ENCODE measurements around the gene C5AR2.
A peak's percentile ranks its signal among the peaks of the same experiment; 100 is the strongest.

The C5AR2 gene

DNA sequence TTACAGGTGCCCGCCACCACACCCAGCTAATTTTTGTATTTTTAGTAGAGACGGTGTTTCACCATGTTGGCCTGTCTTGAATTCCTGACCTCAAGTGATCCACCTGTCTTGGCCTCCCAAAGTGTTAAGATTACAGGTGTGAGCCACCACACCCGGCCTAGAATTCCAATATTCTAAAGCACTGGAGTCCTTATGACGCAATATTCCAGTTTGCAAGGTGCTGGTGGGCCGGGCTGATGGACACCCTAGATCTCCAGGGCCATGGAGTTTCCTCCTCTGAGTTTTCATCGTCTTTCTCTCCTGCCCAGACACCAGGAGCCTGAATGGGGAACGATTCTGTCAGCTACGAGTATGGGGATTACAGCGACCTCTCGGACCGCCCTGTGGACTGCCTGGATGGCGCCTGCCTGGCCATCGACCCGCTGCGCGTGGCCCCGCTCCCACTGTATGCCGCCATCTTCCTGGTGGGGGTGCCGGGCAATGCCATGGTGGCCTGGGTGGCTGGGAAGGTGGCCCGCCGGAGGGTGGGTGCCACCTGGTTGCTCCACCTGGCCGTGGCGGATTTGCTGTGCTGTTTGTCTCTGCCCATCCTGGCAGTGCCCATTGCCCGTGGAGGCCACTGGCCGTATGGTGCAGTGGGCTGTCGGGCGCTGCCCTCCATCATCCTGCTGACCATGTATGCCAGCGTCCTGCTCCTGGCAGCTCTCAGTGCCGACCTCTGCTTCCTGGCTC lies 8.7 kb downstream of the C5AR2 start:
- WGBS, 2 donors (ENCODE audit: extremely low coverage in 2 of 2, insufficient read length in 2 of 2, insufficient replicate concordance in 1 of 2): no CpG with 5 or more reads among the region's 29 CpGs
- no peak overlapping the region for H3K4me3 ChIP-seq (ENCODE audit: low read length in 2 of 2)
- H3K4me2 ChIP-seq (ENCODE audit: insufficient read depth, low read length, poor library complexity, severe bottlenecking): no peak overlapping the region
- H3K79me1 ChIP-seq (ENCODE audit: low read depth, low read length): no peaks in the 10 kb centered on the region
- peak overlapping the region; percentile 64 for H3K18ac ChIP-seq (ENCODE audit: low read length)
- DNase-seq (ENCODE audit: low spot score): no peak
- H3K14ac ChIP-seq (ENCODE audit: low read length): peak overlapping the region; percentile 38
- no peak overlapping the region for H3K9ac ChIP-seq (ENCODE audit: low read depth, low read length, poor library complexity)
- peak overlapping the region; percentile 85 for H3K23ac ChIP-seq (ENCODE audit: low read depth, low read length, poor library complexity)
- H2BK120ac ChIP-seq (ENCODE audit: low read depth, low read length): no peak overlapping the region
- H2BK5ac ChIP-seq (ENCODE audit: low read length): no peak overlapping the region
- H3K4ac ChIP-seq (ENCODE audit: low read length): peak overlapping the region; percentile 66
- H2BK12ac ChIP-seq (ENCODE audit: low read length): peak overlapping the region; percentile 73
- no peaks in the 10 kb centered on the region for H3K36me3 ChIP-seq (replicated peaks in 1 of 2; ENCODE audit: control insufficient read depth in 2 of 2, insufficient read depth in 2 of 2, low read length in 2 of 2)
- no peaks in the 10 kb centered on the region for H3K27me3 ChIP-seq (ENCODE audit: control insufficient read depth in 3 of 3, insufficient read depth in 3 of 3, low read depth in 1 of 3, low read length in 3 of 3)
- no peaks in the 10 kb centered on the region for H3K4me1 ChIP-seq (ENCODE audit: control insufficient read depth in 2 of 2, insufficient read depth in 1 of 2, low read depth in 1 of 2, low read length in 2 of 2)
- H3K9me3 ChIP-seq (replicated peaks in 1 of 2; ENCODE audit: control insufficient read depth in 2 of 2, insufficient read depth in 1 of 2, low read depth in 1 of 2, low read length in 2 of 2): no peaks in the 10 kb centered on the region
- H2BK15ac ChIP-seq (ENCODE audit: low read length): peak overlapping the region; percentile 67
- H3K27ac ChIP-seq (replicated peaks; ENCODE audit: low read length): no peak overlapping the region
- H2AFZ ChIP-seq (ENCODE audit: low read length): no peak overlapping the region
- H4K8ac ChIP-seq (ENCODE audit: low read depth, low read length): no peak overlapping the region
- H2AK5ac ChIP-seq (ENCODE audit: low read depth, low read length): peak overlapping the region; percentile 84
- no peak overlapping the region for H4K91ac ChIP-seq (ENCODE audit: low read depth, low read length, poor library complexity)

DNA sequence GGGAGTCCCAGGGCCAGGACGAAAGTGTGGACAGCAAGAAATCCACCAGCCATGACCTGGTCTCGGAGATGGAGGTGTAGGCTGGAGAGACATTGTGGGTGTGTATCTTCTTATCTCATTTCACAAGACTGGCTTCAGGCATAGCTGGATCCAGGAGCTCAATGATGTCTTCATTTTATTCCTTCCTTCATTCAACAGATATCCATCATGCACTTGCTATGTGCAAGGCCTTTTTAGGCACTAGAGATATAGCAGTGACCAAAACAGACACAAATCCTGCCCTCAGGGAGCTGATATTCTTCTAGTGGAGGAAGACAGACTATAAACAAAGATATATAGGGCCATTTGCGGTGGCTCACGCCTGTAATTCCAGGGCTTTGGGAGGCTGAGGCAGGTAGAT lies 9.8 kb downstream of the C5AR2 start:
- peak overlapping the region; percentile 75 for H3K14ac ChIP-seq (ENCODE audit: low read length)
- no peak overlapping the region for H2BK12ac ChIP-seq (ENCODE audit: low read length)
- H3K9ac ChIP-seq (ENCODE audit: low read depth, low read length, poor library complexity): no peak overlapping the region
- H3K18ac ChIP-seq (ENCODE audit: low read length): peak overlapping the region; percentile 76
- no peak overlapping the region for H4K8ac ChIP-seq (ENCODE audit: low read depth, low read length)
- no peaks in the 10 kb centered on the region for H3K79me1 ChIP-seq (ENCODE audit: low read depth, low read length)
- no peak overlapping the region for H3K27ac ChIP-seq (replicated peaks; ENCODE audit: low read length)
- H3K4me2 ChIP-seq (ENCODE audit: insufficient read depth, low read length, poor library complexity, severe bottlenecking): no peak overlapping the region
- no peaks in the 10 kb centered on the region for H3K27me3 ChIP-seq (ENCODE audit: control insufficient read depth in 3 of 3, insufficient read depth in 3 of 3, low read depth in 1 of 3, low read length in 3 of 3)
- no peak overlapping the region for H2AK5ac ChIP-seq (ENCODE audit: low read depth, low read length)
- H3K36me3 ChIP-seq (replicated peaks in 1 of 2; ENCODE audit: control insufficient read depth in 2 of 2, insufficient read depth in 2 of 2, low read length in 2 of 2): no peaks in the 10 kb centered on the region
- H2BK5ac ChIP-seq (ENCODE audit: low read length): peak overlapping the region; percentile 53
- WGBS, 2 donors (ENCODE audit: extremely low coverage in 2 of 2, insufficient read length in 2 of 2, insufficient replicate concordance in 1 of 2): no CpG with 5 or more reads among the region's 4 CpGs
- no peak overlapping the region for H2BK120ac ChIP-seq (ENCODE audit: low read depth, low read length)
- no peak overlapping the region for H2AFZ ChIP-seq (ENCODE audit: low read length)
- DNase-seq (ENCODE audit: low spot score): no peak
- H4K91ac ChIP-seq (ENCODE audit: low read depth, low read length, poor library complexity): no peak overlapping the region
- no peak overlapping the region for H3K23ac ChIP-seq (ENCODE audit: low read depth, low read length, poor library complexity)
- H3K4ac ChIP-seq (ENCODE audit: low read length): no peak overlapping the region
- no peak overlapping the region for H3K4me3 ChIP-seq (ENCODE audit: low read length in 2 of 2)
- no peaks in the 10 kb centered on the region for H3K4me1 ChIP-seq (ENCODE audit: control insufficient read depth in 2 of 2, insufficient read depth in 1 of 2, low read depth in 1 of 2, low read length in 2 of 2)
- H3K9me3 ChIP-seq (replicated peaks in 1 of 2; ENCODE audit: control insufficient read depth in 2 of 2, insufficient read depth in 1 of 2, low read depth in 1 of 2, low read length in 2 of 2): no peaks in the 10 kb centered on the region
- H2BK15ac ChIP-seq (ENCODE audit: low read length): no peak overlapping the region

DNA sequence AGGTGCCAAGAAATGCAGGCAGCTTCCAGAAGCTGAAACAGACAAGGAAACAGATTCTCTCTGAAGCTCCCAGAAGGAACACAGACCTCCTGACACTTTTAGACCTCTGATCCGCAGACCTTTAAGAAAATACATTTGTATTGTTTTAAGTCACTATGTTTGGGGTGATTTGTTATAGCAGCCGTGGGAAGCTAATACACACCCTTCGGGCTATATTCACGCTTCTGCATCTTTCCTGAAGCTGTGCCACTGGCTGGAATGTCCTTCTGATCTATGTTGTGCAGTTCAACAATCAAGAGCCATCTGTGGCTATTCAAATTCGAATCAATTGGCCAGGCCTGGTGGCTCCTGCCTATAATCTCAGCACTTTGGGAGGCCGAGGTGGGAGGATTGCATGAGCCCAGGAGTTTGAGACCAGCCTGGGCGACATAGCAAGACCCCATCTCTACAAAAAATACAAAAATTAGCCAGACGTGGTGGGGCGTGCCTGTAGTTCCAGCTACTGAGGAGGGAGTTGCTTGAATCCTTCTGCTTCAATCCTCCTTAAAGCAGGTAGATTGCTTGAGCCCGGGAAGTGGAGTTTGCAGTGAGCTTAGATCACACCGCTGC lies 11.3 kb downstream of the C5AR2 start:
- H3K18ac ChIP-seq (ENCODE audit: low read length): no peak overlapping the region
- no peak overlapping the region for H3K4ac ChIP-seq (ENCODE audit: low read length)
- no peak overlapping the region for H3K27ac ChIP-seq (replicated peaks; ENCODE audit: low read length)
- no peak overlapping the region for H2BK12ac ChIP-seq (ENCODE audit: low read length)
- no peak overlapping the region for H3K23ac ChIP-seq (ENCODE audit: low read depth, low read length, poor library complexity)
- no peak overlapping the region for H2AFZ ChIP-seq (ENCODE audit: low read length)
- H3K14ac ChIP-seq (ENCODE audit: low read length): no peak overlapping the region
- H3K9me3 ChIP-seq (replicated peaks in 1 of 2; ENCODE audit: control insufficient read depth in 2 of 2, insufficient read depth in 1 of 2, low read depth in 1 of 2, low read length in 2 of 2): no peaks in the 10 kb centered on the region
- no peaks in the 10 kb centered on the region for H3K4me1 ChIP-seq (ENCODE audit: control insufficient read depth in 2 of 2, insufficient read depth in 1 of 2, low read depth in 1 of 2, low read length in 2 of 2)
- H2AK5ac ChIP-seq (ENCODE audit: low read depth, low read length): no peak overlapping the region
- no peaks in the 10 kb centered on the region for H3K36me3 ChIP-seq (replicated peaks in 1 of 2; ENCODE audit: control insufficient read depth in 2 of 2, insufficient read depth in 2 of 2, low read length in 2 of 2)
- H4K8ac ChIP-seq (ENCODE audit: low read depth, low read length): no peak overlapping the region
- H3K4me3 ChIP-seq (ENCODE audit: low read length in 2 of 2): no peak overlapping the region
- no peak overlapping the region for H2BK15ac ChIP-seq (ENCODE audit: low read length)
- no peaks in the 10 kb centered on the region for H3K27me3 ChIP-seq (ENCODE audit: control insufficient read depth in 3 of 3, insufficient read depth in 3 of 3, low read depth in 1 of 3, low read length in 3 of 3)
- no peak overlapping the region for H2BK120ac ChIP-seq (ENCODE audit: low read depth, low read length)
- no peak overlapping the region for H3K4me2 ChIP-seq (ENCODE audit: insufficient read depth, low read length, poor library complexity, severe bottlenecking)
- no peak for DNase-seq (ENCODE audit: low spot score)
- H4K91ac ChIP-seq (ENCODE audit: low read depth, low read length, poor library complexity): no peak overlapping the region
- H3K79me1 ChIP-seq (ENCODE audit: low read depth, low read length): peaks cover 2% of the 10 kb centered on the region
- no peak overlapping the region for H2BK5ac ChIP-seq (ENCODE audit: low read length)
- no CpG with 5 or more reads among the region's 11 CpGs for WGBS, 2 donors (ENCODE audit: extremely low coverage in 2 of 2, insufficient read length in 2 of 2, insufficient replicate concordance in 1 of 2)
- no peak overlapping the region for H3K9ac ChIP-seq (ENCODE audit: low read depth, low read length, poor library complexity)

DNA sequence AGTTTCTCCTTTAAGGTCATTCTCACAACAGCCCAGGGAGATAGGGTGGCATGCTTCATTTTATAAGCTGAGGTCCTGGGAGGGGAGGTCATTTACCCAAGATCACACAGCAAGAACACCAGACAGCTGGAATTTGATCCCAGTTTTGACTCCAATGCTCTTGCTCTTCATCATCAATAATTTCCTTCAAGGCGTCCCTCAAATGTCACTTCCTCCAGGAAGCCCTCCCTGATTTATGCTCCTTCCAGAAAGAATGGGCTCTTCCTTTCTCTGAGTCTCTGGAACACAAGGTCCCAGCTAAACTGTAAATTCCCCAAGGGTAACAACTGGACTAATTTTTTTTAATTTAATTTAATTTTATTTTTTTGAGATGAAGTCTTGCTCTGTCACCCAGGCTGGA lies 12.4 kb downstream of the C5AR2 start:
- Histone ChIP-seq H3K4me1 (ENCODE audit: control insufficient read depth in 2 of 2, insufficient read depth in 1 of 2, low read depth in 1 of 2, low read length in 2 of 2) (no peaks in the 10 kb centered on the region), H3K14ac (ENCODE audit: low read length) (no peak overlapping the region), H3K4me3 (ENCODE audit: low read length in 2 of 2) (no peak overlapping the region), H2BK120ac (ENCODE audit: low read depth, low read length) (no peak overlapping the region), H2AFZ (ENCODE audit: low read length) (no peak overlapping the region), H4K91ac (ENCODE audit: low read depth, low read length, poor library complexity) (no peak overlapping the region), H3K9ac (ENCODE audit: low read depth, low read length, poor library complexity) (no peak overlapping the region), H3K79me1 (ENCODE audit: low read depth, low read length) (peaks cover 4% of the 10 kb centered on the region), H3K23ac (ENCODE audit: low read depth, low read length, poor library complexity) (no peak overlapping the region), H2AK5ac (ENCODE audit: low read depth, low read length) (no peak overlapping the region), H3K27me3 (ENCODE audit: control insufficient read depth in 3 of 3, insufficient read depth in 3 of 3, low read depth in 1 of 3, low read length in 3 of 3) (no peaks in the 10 kb centered on the region), H4K8ac (ENCODE audit: low read depth, low read length) (no peak overlapping the region), H2BK12ac (ENCODE audit: low read length) (no peak overlapping the region), H2BK15ac (ENCODE audit: low read length) (no peak overlapping the region), H3K27ac (replicated peaks; ENCODE audit: low read length) (no peak overlapping the region), H3K36me3 (replicated peaks in 1 of 2; ENCODE audit: control insufficient read depth in 2 of 2, insufficient read depth in 2 of 2, low read length in 2 of 2) (no peaks in the 10 kb centered on the region), H2BK5ac (ENCODE audit: low read length) (no peak overlapping the region), H3K18ac (ENCODE audit: low read length) (no peak overlapping the region), H3K9me3 (replicated peaks in 1 of 2; ENCODE audit: control insufficient read depth in 2 of 2, insufficient read depth in 1 of 2, low read depth in 1 of 2, low read length in 2 of 2) (no peaks in the 10 kb centered on the region), H3K4me2 (ENCODE audit: insufficient read depth, low read length, poor library complexity, severe bottlenecking) (no peak overlapping the region), H3K4ac (ENCODE audit: low read length) (no peak overlapping the region)
- WGBS, 2 donors (ENCODE audit: extremely low coverage in 2 of 2, insufficient read length in 2 of 2, insufficient replicate concordance in 1 of 2): no CpG with 5 or more reads among the region's 1 CpG
- no peak for DNase-seq (ENCODE audit: low spot score)

Data from neuronal stem cell (in vitro differentiated cells).